ENCODE data around the gene NOPCHAP1. TPM values are rescaled to one million over a fixed set of nuclear protein-coding genes. Genes with fewer than 3 reads are reported as not detected.

Gene NOPCHAP1
- total and polyA plus RNA-seq, 2 of the 4 experiments (the other 2 are of a cell fraction), result 5.6 to 9.3 TPM

DNA sequence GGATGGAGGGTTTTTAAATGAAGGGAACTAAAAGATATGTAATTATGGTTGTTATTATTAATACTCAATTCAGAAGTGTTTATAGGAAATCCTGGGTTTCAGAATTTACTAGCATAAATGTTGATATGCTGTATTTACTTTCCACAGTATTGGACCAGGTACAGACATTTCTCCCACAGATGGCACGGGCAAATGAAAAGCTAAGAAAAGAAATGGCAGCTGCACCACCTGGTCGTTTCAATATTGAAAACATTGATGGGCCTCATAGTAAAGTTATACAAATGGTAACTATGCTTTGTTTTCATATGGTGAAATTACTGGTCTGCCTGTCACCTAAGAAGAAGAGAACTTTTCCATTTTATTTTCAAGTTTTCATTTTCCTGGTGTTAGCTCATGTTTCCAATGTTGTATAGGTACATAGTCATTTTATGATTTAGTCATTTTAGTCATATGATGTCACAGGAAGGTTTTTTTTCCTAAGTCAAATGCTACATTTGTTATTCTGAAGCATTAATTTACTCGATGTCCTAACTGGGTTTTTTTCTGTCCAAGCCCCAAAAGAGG lies 5.5 kb downstream of the NOPCHAP1 start:
- TF ChIP-seq MAFK (IDR thresholded peaks at IDR 0.05; ENCODE audit: low read depth, low read length), result no peak
- TF ChIP-seq FOS (IDR thresholded peaks at IDR 0.05; ENCODE audit: low read depth, low read length), result no peak
- TF ChIP-seq RCOR1 (IDR thresholded peaks at IDR 0.05; ENCODE audit: insufficient replicate concordance, low read length), result no peak
- TF ChIP-seq RAD21 (IDR thresholded peaks at IDR 0.05; ENCODE audit: low read length), result no peak
- TF ChIP-seq, protein P1, sequence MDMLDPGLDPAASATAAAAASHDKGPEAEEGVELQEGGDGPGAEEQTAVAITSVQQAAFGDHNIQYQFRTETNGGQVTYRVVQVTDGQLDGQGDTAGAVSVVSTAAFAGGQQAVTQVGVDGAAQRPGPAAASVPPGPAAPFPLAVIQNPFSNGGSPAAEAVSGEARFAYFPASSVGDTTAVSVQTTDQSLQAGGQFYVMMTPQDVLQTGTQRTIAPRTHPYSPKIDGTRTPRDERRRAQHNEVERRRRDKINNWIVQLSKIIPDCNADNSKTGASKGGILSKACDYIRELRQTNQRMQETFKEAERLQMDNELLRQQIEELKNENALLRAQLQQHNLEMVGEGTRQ (IDR thresholded peaks at IDR 0.05; ENCODE audit: low read depth, low read length), result no peak
- TF ChIP-seq MAZ (IDR thresholded peaks at IDR 0.05; ENCODE audit: borderline replicate concordance, low read depth, low read length), result no peak
- TF ChIP-seq CTCF (conservative IDR thresholded peaks at IDR 0.05; ENCODE audit: low read depth, low read length), result no peak
- TF ChIP-seq SMC3 (IDR thresholded peaks at IDR 0.05; ENCODE audit: low read depth, low read length), result no peak
- TF ChIP-seq RFX5 (IDR thresholded peaks at IDR 0.05; ENCODE audit: low read depth, low read length), result no peak
- TF ChIP-seq CHD1 (IDR thresholded peaks at IDR 0.05; ENCODE audit: low read depth, low read length), result no peak
- TF ChIP-seq MXI1 (IDR thresholded peaks at IDR 0.05; ENCODE audit: borderline replicate concordance, low read depth, low read length), result no peak
- TF ChIP-seq NFE2L2 (IDR thresholded peaks at IDR 0.05; ENCODE audit: low read depth, low read length), result no peak
- H4K91ac ChIP-seq (ENCODE audit: insufficient read depth, low read depth, low read length), result no peak overlapping the region
- H3K14ac ChIP-seq (replicated peaks; ENCODE audit: low read depth, low read length), result no peak overlapping the region
- WGBS, 2 experiments (ENCODE audit: extremely low coverage in 2 of 2, insufficient read length in 1 of 2), result no CpG with 5 or more reads among the region's 3 CpGs
- BruUV-seq (replicated peaks), result no TSS peak
- H3K18ac ChIP-seq (ENCODE audit: low read depth, low read length), result no peak overlapping the region
- no peak overlapping the region for H2AFZ ChIP-seq (replicated peaks; ENCODE audit: low read length, poor library complexity)
- no peak overlapping the region for H3K4ac ChIP-seq (ENCODE audit: low read depth, low read length)
- H2BK120ac ChIP-seq (ENCODE audit: low read depth, low read length), result no peak overlapping the region
- H3K9me1 ChIP-seq (ENCODE audit: insufficient read depth, low read length), result peaks cover 6% of the 10 kb centered on the region; the same call in 1 of the 2 replicates
- H3K4me1 ChIP-seq (ENCODE audit: control insufficient read depth, insufficient read depth, low read length), result no peaks in the 10 kb centered on the region
- no peak overlapping the region for H3K23ac ChIP-seq (ENCODE audit: low read depth, low read length)
- H2AK5ac ChIP-seq (ENCODE audit: low read depth, low read length), result no peak overlapping the region
- H4K20me1 ChIP-seq (ENCODE audit: insufficient read depth, low read length), result 0 out of 2 replicates have a peak, but pooled peaks cover 5% of the 10 kb centered on the region
- DNase-seq, result no peak
- no peak overlapping the region for H2AK9ac ChIP-seq (replicated peaks; ENCODE audit: low read depth, low read length, poor library complexity)
- no peak overlapping the region for H3K56ac ChIP-seq (ENCODE audit: extremely low read depth, insufficient read depth, low read length)
- no peak overlapping the region for H3K4me3 ChIP-seq (ENCODE audit: insufficient read depth, low read depth, low read length)
- no peak overlapping the region for H3K9ac ChIP-seq (ENCODE audit: low read depth, low read length)
- no peak overlapping the region for H3K4me2 ChIP-seq (ENCODE audit: low read depth, low read length)
- ChIA-PET POLR2A (ENCODE audit: unreplicated experiment) (no interaction called here), CTCF (interaction anchor here (1.0 kb wide), 1 partner anchor 11 kb away, joined by 3 read pairs; no protein-coding TSS in a partner anchor)
- dilution Hi-C loops (cut with HindIII; ENCODE audit: low sequenced_read_pairs, unreplicated experiment) (no loop called here), in situ Hi-C loops (cut with MboI; ENCODE audit: low sequenced_read_pairs) (no loop called here), intact Hi-C loops (cut with micrococcal nuclease) (no loop called here)
- no peak overlapping the region for H3K27ac ChIP-seq (ENCODE audit: insufficient read depth, low read length)
- no peaks in the 10 kb centered on the region for H3K9me3 ChIP-seq (ENCODE audit: control insufficient read depth, insufficient read depth, low read length)
- H2BK20ac ChIP-seq (ENCODE audit: low read depth, low read length), result no peak overlapping the region
- no peak overlapping the region for H2BK15ac ChIP-seq (ENCODE audit: low read depth, low read length)
- peaks cover 20% of the 10 kb centered on the region for H3K36me3 ChIP-seq (ENCODE audit: control insufficient read depth, insufficient read depth, low read length)
- H3K79me1 ChIP-seq (ENCODE audit: low read depth in 1 of 2, low read length in 2 of 2), result peaks cover 17 to 20% of the 10 kb centered on the region in 2 experiments
- ATAC-seq (ENCODE audit: low read depth), result no peak
- H4K5ac ChIP-seq (ENCODE audit: low read depth, low read length), result no peak overlapping the region
- H3K27me3 ChIP-seq (ENCODE audit: control insufficient read depth, insufficient read depth, low read length), result no peaks in the 10 kb centered on the region
- H4K8ac ChIP-seq (ENCODE audit: low read depth in 2 of 2, low read length in 2 of 2), result no peak overlapping the region
- H2BK5ac ChIP-seq (ENCODE audit: low read depth, low read length, poor library complexity, severe bottlenecking), result no peak overlapping the region

Measured in IMR-90 (cell line).